Panc1 (cell line): ENCODE results near the gene CRK.
A peak's percentile ranks its signal among the peaks of the same experiment; 100 is the strongest.

Source experiments
- CTCF ChIP-seq: fragments of 450-650 bp; IDR thresholded peaks from 2 replicates; pipeline ENCODE4 v1.5.1; 2017; ENCODE audit warnings: mild to moderate bottlenecking
- POLR2AphosphoS5 ChIP-seq: IDR thresholded peaks from 2 replicates; pipeline ENCODE4 v1.6.1; 2012; ENCODE audit warnings: mild to moderate bottlenecking, low read depth, low read length, moderate library complexity
- SIN3A ChIP-seq: IDR thresholded peaks from 2 replicates; pipeline ENCODE4 v1.6.1; 2012; ENCODE audit warnings: low read depth, mild to moderate bottlenecking, low read length, moderate library complexity, borderline replicate concordance; ENCODE audit not compliant: insufficient read depth
- TCF7L2 ChIP-seq: IDR thresholded peaks from 2 replicates; pipeline ENCODE4 v1.6.1; 2011; ENCODE audit warnings: mild to moderate bottlenecking, low read depth, low read length, inconsistent platforms

DNA sequence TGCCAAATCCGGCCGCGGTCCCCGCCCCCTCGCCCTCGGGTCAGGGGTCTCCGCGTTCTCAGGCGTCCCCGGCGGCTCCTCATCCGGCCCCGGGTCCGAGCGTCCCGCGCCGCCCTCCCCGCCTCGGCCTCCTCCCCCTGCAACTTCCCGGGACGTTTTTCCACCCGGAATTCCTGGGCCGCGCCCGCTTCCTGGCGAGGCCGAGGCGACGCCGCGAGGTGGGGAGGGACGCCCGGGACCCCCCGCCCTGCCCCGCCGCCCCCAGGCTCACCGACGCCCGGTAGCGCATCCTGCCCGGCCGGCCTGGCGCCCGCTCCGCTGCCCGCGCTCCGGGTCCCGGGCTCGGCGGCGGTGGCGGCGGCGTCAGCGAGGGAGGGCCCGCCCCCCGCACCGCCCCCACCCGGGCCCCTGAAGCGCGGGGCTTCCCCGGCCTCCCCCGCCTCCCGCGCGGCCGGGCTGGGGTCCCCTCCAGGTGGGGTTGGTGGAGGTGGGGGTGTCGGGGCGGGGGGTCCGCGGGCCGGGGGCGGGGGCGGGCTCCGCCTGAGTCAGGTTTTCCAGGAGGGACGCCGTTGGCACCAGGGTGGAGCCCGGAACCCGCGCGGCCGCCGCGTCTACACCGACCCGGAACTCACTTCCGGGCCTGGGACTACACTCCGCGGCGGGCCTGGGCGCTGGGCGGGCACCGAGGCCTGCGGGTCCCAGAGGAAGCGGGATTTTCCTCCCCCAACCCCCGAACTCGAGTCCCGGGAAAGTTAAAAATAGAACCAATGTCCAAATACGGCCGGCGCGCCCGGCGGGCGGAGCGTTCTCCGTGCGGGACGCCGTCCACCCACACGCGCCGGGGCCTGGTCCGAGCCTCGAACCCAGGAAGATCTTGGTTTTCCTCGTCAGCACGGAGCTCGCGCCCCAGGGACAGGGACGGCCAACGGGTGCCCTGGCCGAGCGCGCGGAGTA is 29.7 kb upstream of the CRK start:
- TF ChIP-seq CTCF (no peak), POLR2AphosphoS5 (peak; percentile 31; the same call in 1 of the 2 replicates), TCF7L2 (no peak), SIN3A (no peak)
